LNCaP clone FGC (cell line): Measurements from ENCODE around the gene ATP6V0A4.
"Not testable (repeated sequence)": the region's sequence is repeated elsewhere in the genome, so short reads cannot be mapped to it uniquely, and the experiment has no call there.

Experiments used
- DNase-seq: peaks from one replicate; pipeline ENCODE4 v3.0.0-alpha.2; 2011; ENCODE audit warnings: low read depth
- H3K4me3 ChIP-seq: 2 replicates; pipeline ENCODE4 v1.5.1; 2011; ENCODE audit warnings: mild to moderate bottlenecking, low read depth, low read length, control low read depth
- TF ChIP-seq, protein P1 (sequence below): IDR thresholded peaks from 2 replicates; pipeline ENCODE4 v1.5.1; 2012; ENCODE audit warnings: mild to moderate bottlenecking; ENCODE audit not compliant: control insufficient read depth, insufficient read depth; ENCODE audit errors: extremely low read depth

The ATP6V0A4 gene

DNA sequence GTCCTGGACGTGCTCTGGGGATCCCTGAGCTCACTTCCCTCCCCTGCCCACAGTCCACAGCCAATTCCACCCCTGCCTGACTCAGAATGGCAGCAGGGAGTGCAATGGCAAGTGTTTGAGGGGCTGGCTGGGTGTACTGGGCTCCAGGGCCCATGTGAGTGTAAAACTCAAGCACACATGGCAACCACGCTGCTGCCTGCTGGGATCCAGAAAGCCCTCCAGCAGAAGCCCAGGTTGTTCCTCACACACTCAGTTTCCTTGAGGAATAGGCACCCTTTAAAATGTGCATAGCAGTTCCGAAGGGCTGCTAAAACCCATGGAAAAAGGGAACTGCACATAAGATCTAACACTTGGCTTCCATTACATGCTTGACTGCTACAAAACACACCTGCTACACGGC lies 11.3 kb upstream of the ATP6V0A4 start:
- TF ChIP-seq, protein P1, sequence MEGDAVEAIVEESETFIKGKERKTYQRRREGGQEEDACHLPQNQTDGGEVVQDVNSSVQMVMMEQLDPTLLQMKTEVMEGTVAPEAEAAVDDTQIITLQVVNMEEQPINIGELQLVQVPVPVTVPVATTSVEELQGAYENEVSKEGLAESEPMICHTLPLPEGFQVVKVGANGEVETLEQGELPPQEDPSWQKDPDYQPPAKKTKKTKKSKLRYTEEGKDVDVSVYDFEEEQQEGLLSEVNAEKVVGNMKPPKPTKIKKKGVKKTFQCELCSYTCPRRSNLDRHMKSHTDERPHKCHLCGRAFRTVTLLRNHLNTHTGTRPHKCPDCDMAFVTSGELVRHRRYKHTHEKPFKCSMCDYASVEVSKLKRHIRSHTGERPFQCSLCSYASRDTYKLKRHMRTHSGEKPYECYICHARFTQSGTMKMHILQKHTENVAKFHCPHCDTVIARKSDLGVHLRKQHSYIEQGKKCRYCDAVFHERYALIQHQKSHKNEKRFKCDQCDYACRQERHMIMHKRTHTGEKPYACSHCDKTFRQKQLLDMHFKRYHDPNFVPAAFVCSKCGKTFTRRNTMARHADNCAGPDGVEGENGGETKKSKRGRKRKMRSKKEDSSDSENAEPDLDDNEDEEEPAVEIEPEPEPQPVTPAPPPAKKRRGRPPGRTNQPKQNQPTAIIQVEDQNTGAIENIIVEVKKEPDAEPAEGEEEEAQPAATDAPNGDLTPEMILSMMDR = no peak
- no peak for DNase-seq
- H3K4me3 ChIP-seq = no peak overlapping the region

DNA sequence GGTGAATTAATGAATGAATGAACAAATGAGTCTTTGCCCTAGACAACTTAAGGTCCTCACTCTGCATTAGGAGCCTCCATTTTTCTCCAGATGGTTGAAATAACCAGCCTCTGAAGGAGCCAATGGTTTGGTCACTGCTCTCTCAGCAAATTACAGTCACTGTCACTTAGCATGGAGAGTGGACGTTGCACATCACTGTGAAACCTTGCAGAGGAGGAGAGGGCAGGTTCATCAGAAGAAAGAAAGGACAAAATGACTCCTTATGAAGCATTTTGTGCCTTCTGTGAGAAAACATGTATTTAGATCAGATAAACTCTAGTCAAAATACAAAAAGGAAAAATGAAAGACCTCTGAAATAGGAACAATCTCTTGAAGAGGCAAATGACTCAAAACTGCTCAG lies 6.6 kb upstream of the ATP6V0A4 start:
- H3K4me3 ChIP-seq = no peak overlapping the region
- no peak for DNase-seq
- TF ChIP-seq, protein P1 = no peak

DNA sequence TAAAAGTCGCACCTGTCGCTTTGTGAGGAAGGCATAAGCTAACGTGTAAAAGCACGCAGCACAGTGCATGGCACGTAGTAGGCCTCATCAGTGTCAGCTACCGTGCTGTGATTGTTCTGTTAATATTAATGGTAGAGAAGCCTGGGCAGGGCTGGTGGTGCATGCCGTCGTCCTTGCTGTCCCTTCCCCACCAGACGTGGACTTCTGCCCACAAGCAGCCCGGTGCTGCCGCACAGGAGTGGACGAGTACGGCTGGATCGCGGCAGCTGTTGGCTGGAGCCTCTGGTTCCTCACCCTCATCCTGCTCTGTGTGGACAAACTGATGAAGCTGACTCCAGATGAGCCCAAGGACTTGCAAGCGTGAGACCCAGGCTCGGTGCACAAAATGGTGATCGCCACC lies 4.7 kb upstream of the ATP6V0A4 start:
- H3K4me3 ChIP-seq = no peak overlapping the region
- TF ChIP-seq, protein P1 = no peak
- no peak for DNase-seq

DNA sequence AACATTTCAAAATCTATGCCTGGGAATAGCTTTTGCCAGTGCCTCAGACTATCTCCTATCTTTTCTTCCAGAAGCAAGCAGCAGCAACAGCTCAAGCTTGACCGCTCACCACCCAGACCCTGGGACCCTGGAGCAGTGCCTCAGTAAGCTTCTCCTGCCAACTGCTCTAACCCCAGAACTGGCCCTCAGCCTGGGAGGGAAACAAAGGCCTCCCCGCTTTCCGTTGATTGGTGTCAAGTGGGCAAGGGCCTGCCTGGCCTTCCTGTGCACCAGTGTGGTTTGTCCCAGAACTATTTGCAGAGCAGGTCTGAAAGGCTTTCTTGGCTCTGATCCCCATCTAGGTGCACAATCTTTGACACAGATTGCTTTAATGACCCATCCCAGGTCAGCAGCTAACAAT lies 3.3 kb upstream of the ATP6V0A4 start:
- DNase-seq = no peak
- TF ChIP-seq, protein P1 = no peak
- no peak overlapping the region for H3K4me3 ChIP-seq

DNA sequence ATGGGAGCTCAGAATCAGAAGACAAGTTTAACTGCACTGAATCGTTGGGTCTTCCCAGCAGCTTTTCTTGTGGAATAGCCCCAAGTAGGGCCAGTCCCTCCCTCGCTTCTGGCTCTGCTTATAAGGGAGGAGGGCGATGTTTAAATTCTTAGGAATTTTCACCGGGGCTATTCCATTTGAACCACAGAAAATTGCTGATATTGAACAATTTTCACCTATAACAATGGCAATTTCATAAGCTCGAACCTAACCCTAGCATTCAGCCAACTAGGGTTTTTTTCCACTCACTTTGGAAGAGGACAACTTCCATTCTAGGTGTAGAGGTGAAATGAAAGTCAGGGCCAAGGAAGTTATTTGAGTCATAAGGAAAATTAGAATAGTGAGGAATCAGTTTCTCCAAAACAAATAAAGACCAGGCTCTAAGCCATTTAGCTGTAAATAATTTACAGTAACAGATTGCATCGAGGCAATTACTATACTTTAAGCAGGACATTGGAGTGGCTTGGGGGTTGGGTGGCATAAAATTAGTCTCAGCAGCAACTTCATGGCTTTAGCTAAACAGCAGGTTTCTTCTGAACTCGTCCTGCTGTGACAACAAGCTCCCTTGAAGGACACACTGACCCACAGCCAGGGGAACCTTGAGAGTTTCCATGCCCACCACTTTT lies 1.5 kb upstream of the ATP6V0A4 start:
- no peak for DNase-seq
- TF ChIP-seq, protein P1 = no peak
- no peak overlapping the region for H3K4me3 ChIP-seq

DNA sequence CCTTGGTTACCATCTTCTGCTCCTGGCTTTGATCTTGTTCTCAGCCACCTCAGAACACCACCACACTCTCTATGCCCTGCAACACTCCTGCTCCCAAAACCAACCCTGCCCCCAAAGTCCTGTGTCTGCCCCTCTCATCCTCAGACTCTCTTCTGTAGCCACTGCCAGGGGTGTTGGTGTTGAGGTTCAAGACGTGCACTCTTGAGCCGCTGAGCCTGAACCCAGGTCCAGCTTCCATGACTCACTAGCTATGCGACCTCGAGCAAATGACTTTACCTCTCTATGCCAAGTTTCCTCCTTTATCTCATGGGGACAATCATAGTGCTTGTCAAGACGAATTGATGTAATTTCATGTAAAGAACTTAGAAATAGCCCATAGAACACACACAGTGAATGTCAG lies 840 bp upstream of the ATP6V0A4 start:
- no peak overlapping the region for H3K4me3 ChIP-seq
- TF ChIP-seq, protein P1 = no peak
- DNase-seq = no peak

DNA sequence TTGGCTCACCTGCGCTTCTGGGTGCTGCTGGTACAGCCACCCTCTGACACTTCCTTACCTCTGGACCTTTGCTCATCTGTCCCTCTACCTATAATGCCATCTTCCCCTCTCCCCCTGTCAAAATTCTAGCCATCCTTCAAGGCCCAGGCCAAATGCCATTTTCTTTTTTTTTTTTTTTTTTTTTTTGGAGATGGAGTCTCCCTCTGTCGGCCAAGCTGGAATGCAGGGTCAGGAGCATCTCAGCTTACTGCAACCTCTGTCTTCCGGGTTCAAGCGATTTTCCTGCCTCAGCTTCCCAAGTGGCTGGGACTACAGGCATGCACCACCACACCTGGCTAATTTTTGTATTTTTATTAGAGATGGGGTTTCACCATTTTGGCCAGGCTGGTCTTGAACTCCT lies 950 bp downstream of the ATP6V0A4 start:
- not testable (repeated sequence) for DNase-seq, H3K4me3 ChIP-seq
